GM13977 (cell line): ENCODE measurements around the gene CEP192.

Source experiments
- DNase-seq: peaks from one replicate; pipeline ENCODE4 v3.0.0; 2012; ENCODE audit warnings: low spot score
- in situ Hi-C: fragments of 300-500 bp; cut with MboI; formaldehyde crosslinking; loops from one replicate; pipeline ENCODE4 v1.12.0; 2022; ENCODE audit warnings: low sequenced_read_pairs, low pct_unique_long_range_greater_than_20kb, mixed read lengths, inconsistent platforms; ENCODE audit not compliant: unreplicated experiment
- TF ChIP-seq, protein P1 (sequence below): IDR thresholded peaks from 2 replicates; pipeline ENCODE4 v1.5.1; 2012; ENCODE audit warnings: mild to moderate bottlenecking, control low read depth; ENCODE audit not compliant: insufficient read depth; ENCODE audit errors: extremely low read depth, missing control alignments

CEP192 gene

DNA sequence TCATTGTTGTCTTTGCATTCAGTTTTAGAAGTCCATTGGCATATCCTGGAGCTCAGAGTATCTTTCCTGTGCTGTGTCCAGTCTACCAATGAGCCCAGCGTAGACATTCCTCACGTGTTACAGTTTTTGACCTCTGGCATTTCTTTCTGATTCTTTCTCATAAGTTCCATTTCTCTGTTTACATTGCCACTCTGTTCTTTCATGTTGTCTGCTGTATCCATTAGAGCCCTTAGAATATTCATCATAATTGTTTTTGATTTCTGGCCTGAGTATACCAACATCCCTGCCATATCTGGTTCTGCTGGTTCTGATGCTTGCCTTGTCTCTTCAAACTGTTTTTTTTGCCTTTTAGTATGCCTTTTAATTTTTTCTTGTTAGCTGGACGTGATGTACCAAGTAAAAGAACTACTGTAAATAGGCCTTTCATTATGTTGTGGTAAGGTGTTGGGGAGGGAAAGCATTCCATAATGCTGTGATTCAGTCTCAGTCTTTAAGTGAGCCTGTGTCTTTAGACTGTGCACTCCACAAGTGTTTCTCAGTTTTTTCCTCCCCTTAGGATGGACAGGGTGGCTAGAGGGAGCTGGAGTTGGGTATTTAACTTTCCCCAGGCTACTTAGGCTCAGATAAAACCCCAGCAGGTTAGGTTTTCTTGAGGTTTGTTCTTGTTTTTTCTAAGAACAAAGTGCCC is 35.6 kb downstream of the CEP192 start:
- in situ Hi-C loops: no loop called here
- TF ChIP-seq, protein P1, sequence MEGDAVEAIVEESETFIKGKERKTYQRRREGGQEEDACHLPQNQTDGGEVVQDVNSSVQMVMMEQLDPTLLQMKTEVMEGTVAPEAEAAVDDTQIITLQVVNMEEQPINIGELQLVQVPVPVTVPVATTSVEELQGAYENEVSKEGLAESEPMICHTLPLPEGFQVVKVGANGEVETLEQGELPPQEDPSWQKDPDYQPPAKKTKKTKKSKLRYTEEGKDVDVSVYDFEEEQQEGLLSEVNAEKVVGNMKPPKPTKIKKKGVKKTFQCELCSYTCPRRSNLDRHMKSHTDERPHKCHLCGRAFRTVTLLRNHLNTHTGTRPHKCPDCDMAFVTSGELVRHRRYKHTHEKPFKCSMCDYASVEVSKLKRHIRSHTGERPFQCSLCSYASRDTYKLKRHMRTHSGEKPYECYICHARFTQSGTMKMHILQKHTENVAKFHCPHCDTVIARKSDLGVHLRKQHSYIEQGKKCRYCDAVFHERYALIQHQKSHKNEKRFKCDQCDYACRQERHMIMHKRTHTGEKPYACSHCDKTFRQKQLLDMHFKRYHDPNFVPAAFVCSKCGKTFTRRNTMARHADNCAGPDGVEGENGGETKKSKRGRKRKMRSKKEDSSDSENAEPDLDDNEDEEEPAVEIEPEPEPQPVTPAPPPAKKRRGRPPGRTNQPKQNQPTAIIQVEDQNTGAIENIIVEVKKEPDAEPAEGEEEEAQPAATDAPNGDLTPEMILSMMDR: no peak
- DNase-seq: no peak

DNA sequence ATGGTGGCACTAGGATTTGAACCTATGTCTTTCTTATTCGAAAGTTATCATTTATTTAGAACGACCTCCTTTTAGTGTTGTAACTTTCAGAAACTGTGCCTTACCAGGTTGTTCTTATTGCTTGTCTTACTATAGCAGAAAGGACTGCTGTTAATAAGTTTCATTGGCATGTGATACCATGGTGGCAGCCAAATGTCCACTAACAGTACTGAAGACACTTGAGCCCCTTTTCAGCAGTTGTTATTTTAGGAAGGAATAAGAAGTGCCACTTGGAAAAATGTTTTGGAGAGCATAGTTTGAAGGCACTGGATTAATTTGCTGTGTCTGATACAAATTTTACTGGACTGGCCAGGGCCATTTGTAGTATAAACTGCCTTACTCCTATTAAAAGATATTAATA is 37.7 kb downstream of the CEP192 start:
- in situ Hi-C loops: no loop called here
- TF ChIP-seq, protein P1: no peak
- DNase-seq: no peak

DNA sequence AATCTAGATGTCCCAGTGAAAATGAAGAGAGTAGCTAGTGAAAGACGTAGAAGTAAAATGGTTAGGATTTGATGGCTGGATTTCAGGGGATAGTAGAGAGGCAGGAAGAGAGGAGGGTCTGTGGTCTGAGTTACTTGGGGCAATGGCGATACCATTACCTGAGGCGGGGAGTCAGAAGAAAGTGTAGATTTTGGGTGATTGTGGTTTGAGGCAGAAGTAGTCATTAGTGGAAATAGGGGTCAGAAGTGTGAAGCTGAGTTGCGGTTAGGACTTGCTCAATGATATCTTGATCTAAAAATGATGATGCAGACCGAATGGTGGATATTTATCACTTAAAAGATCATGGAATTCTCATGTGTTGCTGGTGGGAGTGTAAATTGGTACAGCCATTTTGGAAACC is 41.0 kb downstream of the CEP192 start:
- TF ChIP-seq, protein P1: no peak
- in situ Hi-C loops: no loop called here

DNA sequence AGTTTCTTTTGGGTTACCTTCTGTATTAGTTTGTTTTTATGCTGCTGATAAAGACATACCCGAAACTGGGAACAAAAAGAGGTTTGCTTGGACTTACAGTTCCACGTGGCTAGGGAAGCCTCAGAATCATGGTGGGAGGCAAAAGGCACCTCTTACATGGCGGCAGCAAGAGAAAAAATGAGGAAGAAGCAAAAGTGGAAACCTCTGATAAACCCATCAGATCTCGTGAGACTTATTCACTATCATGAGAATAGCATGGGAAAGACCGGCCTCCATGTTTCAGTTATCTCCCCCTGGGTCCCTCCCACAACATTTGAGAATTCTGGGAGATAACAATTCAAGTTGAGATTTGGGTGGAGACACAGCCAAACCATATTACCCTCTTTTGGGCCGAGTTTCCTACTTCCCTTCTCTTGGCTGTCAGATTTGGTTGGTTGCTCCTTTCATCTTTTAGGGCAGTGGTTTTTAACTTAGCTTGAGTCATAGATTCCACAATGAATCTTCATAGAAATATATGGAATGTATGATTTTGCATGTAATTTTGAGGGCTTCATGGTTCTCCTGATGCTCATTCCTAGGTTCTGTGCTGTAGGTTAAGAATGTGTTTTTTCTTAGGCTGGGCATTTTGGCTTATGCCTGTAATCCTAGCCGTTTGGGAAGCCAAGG is 44.2 kb downstream of the CEP192 start:
- DNase-seq: no peak
- TF ChIP-seq, protein P1: no peak
- in situ Hi-C loops: no loop called here

More for the DNA sequence above, 41.0 kb downstream of the CEP192 start:
- no peak for DNase-seq

DNA sequence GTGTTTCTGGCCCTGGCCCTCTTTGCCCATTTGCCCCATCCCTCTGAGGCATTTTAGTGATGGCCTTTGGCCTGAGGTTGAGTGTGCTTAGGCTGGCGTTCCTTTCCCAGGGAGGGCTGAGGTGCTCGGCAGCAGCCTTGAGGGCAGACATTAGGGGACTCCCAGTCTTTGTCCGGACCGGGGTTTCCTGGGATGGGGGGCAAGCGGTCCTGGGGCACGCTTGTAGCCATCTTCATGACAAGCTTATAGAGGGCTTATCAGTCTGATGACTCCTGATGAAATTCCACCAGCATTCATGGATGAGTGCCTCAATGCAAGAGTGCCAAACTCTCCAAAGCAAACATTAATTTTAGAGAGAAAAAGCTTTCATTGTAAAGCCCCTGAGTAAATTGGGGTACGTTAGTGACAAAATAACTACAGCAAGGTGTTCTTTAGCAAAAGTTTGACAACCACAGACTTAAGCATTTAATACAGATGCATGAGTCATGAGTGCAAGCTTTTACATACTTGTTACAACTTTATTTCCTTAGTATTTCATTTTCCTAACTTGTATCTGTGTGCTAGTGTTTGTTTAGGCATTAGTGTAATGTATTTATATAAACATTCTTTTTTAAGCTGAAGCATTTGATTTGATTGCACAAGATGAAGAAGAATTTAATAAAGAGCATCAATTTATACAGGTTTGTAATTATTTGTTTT is 45.6 kb downstream of the CEP192 start:
- in situ Hi-C loops: no loop called here
- no peak for DNase-seq
- TF ChIP-seq, protein P1: no peak

DNA sequence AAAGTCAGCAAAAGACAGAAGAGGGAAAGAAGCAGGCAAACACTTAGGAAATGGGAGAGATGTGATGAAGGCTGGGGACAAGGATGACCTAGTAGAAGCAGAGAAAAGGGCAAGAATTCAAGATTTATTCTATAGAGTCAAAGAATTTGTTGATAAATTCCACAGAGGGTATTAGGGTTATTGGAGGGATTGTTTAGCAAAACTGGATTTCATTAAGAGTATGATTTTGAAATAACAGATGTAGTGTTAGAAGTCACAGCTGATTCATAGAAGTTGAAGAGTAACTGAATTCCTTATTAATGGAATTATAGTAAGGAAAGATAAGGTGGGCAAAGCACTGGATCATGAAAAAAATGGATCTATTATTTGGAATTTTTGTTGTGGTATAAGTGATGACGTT is 48.6 kb downstream of the CEP192 start:
- DNase-seq: no peak
- in situ Hi-C loops: no loop called here
- TF ChIP-seq, protein P1: no peak
